Measurements from ENCODE around the gene PAM16. TPM values are rescaled to one million over a fixed set of nuclear protein-coding genes. Genes with fewer than 3 reads are reported as not detected.

PAM16 gene
- total RNA-seq, 1 experiment from 2014 or later, result 117 TPM

DNA sequence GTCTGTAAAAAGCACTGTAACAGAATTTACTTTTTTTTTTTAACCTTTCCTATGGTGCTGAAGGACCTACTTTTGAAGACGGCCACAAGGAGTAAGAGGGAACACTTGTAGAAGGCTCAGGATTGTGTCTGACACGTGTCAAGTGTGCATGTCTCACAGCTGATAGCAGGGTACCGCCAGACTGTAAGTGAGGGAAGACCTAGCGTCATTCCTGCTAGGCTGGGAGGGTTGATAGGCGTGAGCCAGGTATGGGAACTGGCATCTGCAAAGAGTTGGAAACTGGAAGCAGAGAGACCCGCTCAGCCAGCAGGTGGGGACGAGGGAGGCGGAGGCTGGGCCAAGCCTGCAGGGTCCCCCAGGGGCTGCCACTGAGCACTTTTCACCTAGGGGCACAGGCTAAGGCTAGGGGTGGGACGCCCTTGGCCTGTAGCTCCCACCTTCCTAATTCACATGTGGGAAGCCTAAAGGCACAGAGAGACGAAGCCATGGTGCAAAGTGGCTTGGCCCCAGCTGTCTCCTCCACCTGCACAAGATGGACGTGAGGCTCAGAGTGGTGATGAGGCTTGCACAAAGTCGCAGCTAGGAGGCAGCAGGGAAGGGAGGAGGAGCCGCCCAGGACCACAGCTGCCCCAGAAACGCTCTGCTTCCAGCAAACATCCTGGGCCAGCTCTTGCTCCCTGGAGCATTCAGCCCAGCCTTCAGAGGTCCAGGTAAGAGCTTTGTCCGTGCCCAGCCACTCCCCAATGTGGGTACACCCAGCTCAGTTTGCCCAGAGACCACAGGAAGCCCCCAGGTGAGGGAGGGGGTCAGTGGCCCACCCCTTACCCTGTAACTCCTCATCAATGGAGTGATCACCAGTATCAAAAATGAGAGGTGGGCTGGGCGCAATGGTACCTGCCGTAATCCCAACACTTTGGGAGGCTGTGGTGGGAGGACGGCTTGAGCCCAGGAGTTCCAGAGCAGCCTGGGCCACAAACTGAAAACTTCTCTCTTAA is 39.4 kb upstream of the PAM16 start:
- H3K4me3 Mint-ChIP-seq (ENCODE audit: unreplicated experiment), result no peak overlapping the region
- H3K36me3 Mint-ChIP-seq (ENCODE audit: insufficient read depth, unreplicated experiment), result peaks cover 7% of the 10 kb centered on the region
- no peak for DNase-seq (ENCODE audit: unreplicated experiment)
- no peaks in the 10 kb centered on the region for H3K9me3 Mint-ChIP-seq (ENCODE audit: unreplicated experiment)
- ChIA-PET CTCF (interaction anchor here (0.6 to 10.0 kb wide), 6 partner anchors 12 to 233 kb away, joined by 4 to 129 read pairs (median 6); no protein-coding TSS in a partner anchor), POLR2A (interaction anchor here (0.7 to 1.7 kb wide), 2 partner anchors 9 to 18 kb away, joined by 3 to 6 read pairs; no protein-coding TSS in a partner anchor)
- no peak overlapping the region for H3K27ac Mint-ChIP-seq (ENCODE audit: low read depth, unreplicated experiment)
- no TSS peak for BruUV-seq (replicated peaks)
- intact Hi-C loops (cut with micrococcal nuclease), result no loop called here
- TF ChIP-seq, protein P1, sequence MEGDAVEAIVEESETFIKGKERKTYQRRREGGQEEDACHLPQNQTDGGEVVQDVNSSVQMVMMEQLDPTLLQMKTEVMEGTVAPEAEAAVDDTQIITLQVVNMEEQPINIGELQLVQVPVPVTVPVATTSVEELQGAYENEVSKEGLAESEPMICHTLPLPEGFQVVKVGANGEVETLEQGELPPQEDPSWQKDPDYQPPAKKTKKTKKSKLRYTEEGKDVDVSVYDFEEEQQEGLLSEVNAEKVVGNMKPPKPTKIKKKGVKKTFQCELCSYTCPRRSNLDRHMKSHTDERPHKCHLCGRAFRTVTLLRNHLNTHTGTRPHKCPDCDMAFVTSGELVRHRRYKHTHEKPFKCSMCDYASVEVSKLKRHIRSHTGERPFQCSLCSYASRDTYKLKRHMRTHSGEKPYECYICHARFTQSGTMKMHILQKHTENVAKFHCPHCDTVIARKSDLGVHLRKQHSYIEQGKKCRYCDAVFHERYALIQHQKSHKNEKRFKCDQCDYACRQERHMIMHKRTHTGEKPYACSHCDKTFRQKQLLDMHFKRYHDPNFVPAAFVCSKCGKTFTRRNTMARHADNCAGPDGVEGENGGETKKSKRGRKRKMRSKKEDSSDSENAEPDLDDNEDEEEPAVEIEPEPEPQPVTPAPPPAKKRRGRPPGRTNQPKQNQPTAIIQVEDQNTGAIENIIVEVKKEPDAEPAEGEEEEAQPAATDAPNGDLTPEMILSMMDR (IDR thresholded peaks at IDR 0.05; ENCODE audit: unreplicated experiment), result no peak
- peaks cover 14% of the 10 kb centered on the region for H3K4me1 Mint-ChIP-seq (ENCODE audit: insufficient read depth, unreplicated experiment)
- no peaks in the 10 kb centered on the region for H3K27me3 Mint-ChIP-seq (ENCODE audit: insufficient read depth, unreplicated experiment)

DNA sequence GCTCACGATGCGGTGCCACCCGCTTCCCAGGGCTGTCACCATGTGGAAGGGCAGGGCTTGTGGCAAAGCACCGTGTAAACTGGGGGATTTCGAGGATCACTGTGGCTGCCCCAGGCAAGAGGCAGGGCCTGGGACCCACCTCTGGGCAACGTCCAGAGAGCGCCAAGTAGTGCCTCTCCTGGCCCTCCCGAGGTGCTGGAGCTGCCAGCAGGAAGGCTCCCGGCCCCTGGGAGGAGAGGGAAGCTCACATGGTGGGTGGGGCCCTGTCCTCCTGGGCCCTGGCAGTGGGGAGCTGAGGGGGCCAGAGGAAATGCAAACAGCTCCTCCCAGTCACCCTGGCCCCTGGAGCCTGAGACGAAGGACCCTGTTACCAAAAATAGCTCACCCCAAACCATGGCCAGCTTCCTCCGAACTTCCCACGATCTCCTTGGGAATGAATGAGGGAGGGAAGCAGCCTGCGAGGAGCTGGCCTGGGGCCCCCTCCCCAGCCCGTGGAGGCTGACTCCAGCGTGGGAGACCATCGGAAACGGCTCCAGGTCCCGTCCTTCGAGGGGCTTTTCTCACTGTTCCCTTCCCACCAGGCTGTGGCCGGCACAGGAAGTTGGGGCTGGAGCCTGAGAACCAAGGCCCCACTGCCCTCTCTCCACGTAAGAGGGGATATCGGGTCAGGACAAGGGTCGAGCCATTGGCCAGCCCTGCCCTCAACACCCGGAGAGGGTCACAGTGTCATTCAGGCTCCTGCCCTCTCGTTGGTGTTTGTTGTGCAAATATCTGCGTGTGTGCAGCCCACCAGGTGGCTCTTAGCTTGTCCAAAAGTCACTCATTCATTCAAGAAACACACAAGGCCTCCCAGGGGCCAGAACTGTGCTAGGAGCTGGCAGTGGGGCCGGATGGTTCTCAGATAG is 38.2 kb upstream of the PAM16 start:
- Mint-ChIP-seq H3K27me3 (ENCODE audit: insufficient read depth, unreplicated experiment) (no peaks in the 10 kb centered on the region), H3K4me1 (ENCODE audit: insufficient read depth, unreplicated experiment) (peaks cover 14% of the 10 kb centered on the region), H3K4me3 (ENCODE audit: unreplicated experiment) (no peak overlapping the region), H3K27ac (ENCODE audit: low read depth, unreplicated experiment) (no peak overlapping the region), H3K9me3 (ENCODE audit: unreplicated experiment) (no peaks in the 10 kb centered on the region), H3K36me3 (ENCODE audit: insufficient read depth, unreplicated experiment) (peaks cover 12% of the 10 kb centered on the region)
- DNase-seq (ENCODE audit: unreplicated experiment), result no peak
- no TSS peak for BruUV-seq (replicated peaks)
- TF ChIP-seq, protein P1 (IDR thresholded peaks at IDR 0.05; ENCODE audit: unreplicated experiment), result no peak
- intact Hi-C loops (cut with micrococcal nuclease), result no loop called here
- ChIA-PET CTCF (interaction anchor here (1.1 to 10.0 kb wide), 3 partner anchors 14 to 30 kb away, joined by 8 to 129 read pairs (median 10); no protein-coding TSS in a partner anchor), POLR2A (interaction anchor here (1.7 kb wide), 1 partner anchor 17 kb away, joined by 6 read pairs; no protein-coding TSS in a partner anchor)

DNA sequence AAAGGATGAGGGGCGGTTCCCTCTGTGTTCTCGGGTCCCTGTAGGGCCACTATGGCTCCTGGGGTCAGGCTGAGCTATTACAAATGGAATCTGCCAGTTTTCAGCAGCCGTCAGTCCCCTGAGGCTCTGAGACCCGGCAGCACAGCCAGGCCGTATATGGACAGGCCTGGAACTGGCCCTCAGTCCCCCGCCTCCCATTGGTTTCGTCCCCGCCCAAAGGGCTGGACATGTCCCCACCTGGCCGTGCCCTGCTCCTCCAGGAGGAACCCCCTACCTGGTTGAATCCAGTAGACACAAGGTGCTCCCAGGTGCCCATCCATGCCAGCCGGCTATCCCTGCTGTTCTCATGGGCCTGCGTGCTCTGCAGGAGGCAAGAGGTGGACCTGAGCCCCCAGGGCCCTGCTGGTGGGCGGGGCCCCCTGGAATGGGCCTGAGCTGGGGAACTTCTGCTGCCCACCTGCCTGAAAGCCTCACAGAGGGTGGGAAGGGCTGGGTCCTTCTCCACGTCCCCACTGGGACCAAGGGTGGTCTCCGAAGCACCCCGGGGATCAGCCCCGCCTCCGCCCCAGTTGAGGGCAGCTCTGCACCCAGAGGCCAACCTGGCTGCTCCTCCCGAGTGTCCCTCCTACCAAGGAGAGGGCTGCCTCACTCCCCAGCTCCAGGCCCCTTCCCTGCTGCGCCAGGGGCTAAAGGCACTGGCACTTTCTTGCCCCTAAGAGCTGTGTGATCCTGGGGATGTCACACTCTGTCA is 37.3 kb upstream of the PAM16 start:
- DNase-seq (ENCODE audit: unreplicated experiment), result no peak
- intact Hi-C loops (cut with micrococcal nuclease), result no loop called here
- H3K27me3 Mint-ChIP-seq (ENCODE audit: insufficient read depth, unreplicated experiment), result no peaks in the 10 kb centered on the region
- no peak overlapping the region for H3K4me3 Mint-ChIP-seq (ENCODE audit: unreplicated experiment)
- peaks cover 12% of the 10 kb centered on the region for H3K36me3 Mint-ChIP-seq (ENCODE audit: insufficient read depth, unreplicated experiment)
- ChIA-PET POLR2A (interaction anchor here (1.1 to 1.7 kb wide), 2 partner anchors 15 to 16 kb away, joined by 3 to 6 read pairs; no protein-coding TSS in a partner anchor), CTCF (interaction anchor here (0.6 to 10.0 kb wide), 3 partner anchors 13 to 29 kb away, joined by 3 to 129 read pairs (median 10); no protein-coding TSS in a partner anchor)
- TF ChIP-seq, protein P1 (IDR thresholded peaks at IDR 0.05; ENCODE audit: unreplicated experiment), result no peak
- no peak overlapping the region for H3K27ac Mint-ChIP-seq (ENCODE audit: low read depth, unreplicated experiment)
- BruUV-seq (replicated peaks), result no TSS peak
- H3K9me3 Mint-ChIP-seq (ENCODE audit: unreplicated experiment), result no peaks in the 10 kb centered on the region
- H3K4me1 Mint-ChIP-seq (ENCODE audit: insufficient read depth, unreplicated experiment), result peaks cover 14% of the 10 kb centered on the region
